ENCODE data around the gene CEP135.
"Not testable (repeated sequence)": the region's sequence is repeated elsewhere in the genome, so short reads cannot be mapped to it uniquely, and the experiment has no call there.

CEP135 gene

GRCh38 chr4:55947912-55948725, 626 bp upstream of the CEP135 start:
- DNase-seq, result peak; percentile 81

- DNase-seq, result no peak
Measured at GRCh38 chr4:55949482-55949802, 697 bp downstream of the CEP135 start.

GRCh38 chr4:55951191-55951922, 2.6 kb downstream of the CEP135 start:
- DNase-seq, result no peak

GRCh38 chr4:55955710-55956109, 7.0 kb downstream of the CEP135 start:
- no peak for DNase-seq

- no peak for DNase-seq
Measured at GRCh38 chr4:55959655-55960054, 10.9 kb downstream of the CEP135 start.

GRCh38 chr4:55964046-55964445, 15.3 kb downstream of the CEP135 start:
- no peak for DNase-seq

- DNase-seq, result no peak
Measured at GRCh38 chr4:55965585-55965984, 16.8 kb downstream of the CEP135 start.

DNA sequence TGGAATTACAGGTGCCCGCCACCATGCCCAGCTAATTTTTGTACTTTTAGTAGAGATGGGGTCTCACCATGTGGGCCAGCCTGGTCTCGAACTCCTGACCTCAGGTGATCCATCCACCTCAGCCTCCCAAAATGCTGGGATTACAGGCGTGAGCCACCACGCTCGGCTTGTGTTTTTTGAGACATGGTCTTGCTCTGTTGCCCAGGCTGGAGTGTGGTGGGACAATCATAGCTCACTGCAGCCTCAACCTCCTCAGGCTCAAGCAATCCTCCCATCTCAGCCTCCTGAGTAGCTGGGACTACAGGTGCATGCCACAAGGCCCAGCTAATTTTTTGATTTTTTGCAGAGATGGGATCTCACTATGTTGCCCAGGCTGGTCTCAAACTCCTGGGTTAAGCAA, 17.6 kb downstream of the CEP135 start:
- not testable (repeated sequence) for DNase-seq

DNA sequence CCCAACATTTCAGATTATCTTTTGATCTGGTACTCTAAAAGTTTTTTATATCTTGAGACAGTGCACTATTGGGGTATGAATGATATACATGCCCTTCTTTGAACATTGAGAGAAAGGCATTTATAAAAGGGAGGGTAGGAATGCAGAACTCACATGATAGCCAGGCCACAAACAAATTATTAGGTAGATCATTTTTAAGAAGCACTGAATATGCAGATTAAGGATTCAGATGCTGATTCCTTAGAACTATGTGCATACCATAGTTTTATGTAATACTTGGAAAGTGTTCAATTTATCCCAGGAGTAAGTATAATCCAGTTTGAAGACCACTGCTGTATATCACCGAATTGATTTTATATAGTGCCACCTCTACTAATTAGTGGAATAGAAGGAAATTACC, 18.6 kb downstream of the CEP135 start:
- no peak for DNase-seq

DNA sequence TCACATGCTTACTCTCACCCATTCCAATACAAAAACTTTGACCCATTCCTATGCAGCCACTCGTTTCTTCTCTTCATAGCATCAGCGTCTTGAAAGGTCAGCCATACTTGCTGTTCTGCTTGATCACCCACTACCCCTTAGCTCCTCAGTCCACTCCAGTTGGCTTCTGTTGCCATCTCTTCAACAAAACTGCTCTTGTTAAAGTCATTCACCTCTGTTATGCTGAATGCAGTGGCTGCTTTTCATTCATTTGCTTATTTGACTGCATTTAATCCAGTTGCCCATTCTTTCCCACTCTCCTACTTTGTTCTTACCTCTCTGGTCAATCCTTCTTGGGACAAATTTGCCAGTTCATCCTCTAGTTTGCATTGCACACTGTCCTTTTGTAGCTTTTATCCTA, 24.9 kb downstream of the CEP135 start:
- DNase-seq, result no peak

- DNase-seq, result no peak
Measured at GRCh38 chr4:55977811-55978210, 29.1 kb downstream of the CEP135 start.

DNA sequence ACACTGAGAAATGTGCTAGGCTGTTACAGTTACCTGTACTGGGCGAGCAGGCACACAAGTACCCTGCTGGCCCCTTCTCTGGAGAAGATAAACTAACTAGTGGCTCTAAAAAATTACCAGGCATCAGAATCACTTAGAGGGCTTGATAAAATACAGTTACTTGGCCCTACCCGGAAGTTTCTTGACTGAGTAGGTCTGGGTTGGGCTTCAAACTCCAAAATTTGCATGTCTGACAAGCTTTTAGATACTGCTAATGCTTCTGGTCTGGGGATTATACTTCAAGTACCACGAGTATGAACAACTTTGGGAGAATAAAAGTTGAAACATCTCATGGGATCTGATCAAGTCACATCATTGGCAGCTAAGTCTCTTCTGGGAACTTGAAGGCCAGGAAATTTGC, 30.8 kb downstream of the CEP135 start:
- no peak for DNase-seq

DNA sequence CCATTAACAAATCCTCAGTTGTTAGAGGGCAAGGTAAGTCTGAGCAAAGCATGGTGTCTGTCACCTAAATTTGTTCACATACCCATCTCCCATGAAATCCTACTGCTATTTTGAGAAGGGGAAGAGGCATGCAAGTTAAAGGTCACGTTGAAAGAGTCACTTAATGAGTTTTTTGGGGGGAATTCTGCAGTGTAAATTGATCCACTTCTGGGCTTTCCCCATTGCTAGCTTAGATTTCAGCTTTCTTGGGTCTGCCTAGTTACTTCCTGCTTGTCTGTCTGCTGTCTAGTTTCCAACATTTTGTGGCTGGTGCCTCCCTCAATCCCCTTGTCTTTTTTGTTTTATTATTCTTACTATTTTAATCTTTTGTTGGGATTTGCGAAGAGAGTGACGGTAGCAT, 32.0 kb downstream of the CEP135 start:
- no peak for DNase-seq

DNA sequence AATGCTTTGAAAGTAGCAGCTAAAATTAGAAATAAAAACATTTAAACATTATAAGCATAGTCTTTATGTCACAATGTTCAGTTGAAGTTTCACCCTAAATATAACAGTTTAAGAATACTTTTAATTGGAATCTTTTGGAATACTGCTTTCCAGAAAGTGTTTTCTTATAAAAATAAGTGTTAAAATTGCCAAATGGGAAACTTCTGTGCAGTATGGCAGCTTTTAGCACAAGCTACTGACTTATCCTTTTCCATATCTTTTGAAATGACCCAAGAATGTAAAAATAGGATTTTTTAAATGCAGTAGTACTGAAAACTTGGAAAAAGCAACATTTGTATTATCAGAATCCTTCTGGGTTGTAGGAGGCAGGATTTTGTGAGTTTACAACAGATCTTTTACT, 34.2 kb downstream of the CEP135 start:
- no peak for DNase-seq

- DNase-seq, result no peak
Measured at GRCh38 chr4:55989766-55990165, 41.0 kb downstream of the CEP135 start.

- DNase-seq, result no peak
Measured at GRCh38 chr4:55993994-55994663, 45.4 kb downstream of the CEP135 start.

- DNase-seq, result no peak
Measured at GRCh38 chr4:55996646-55997045, 47.9 kb downstream of the CEP135 start.

- DNase-seq, result no peak
Measured at GRCh38 chr4:56003606-56004005, 54.9 kb downstream of the CEP135 start.

- no peak for DNase-seq
Measured at GRCh38 chr4:56004235-56004634, 55.5 kb downstream of the CEP135 start.

GRCh38 chr4:56007154-56007553, 58.4 kb downstream of the CEP135 start:
- DNase-seq, result no peak

GRCh38 chr4:56008206-56008605, 59.5 kb downstream of the CEP135 start:
- no peak for DNase-seq

DNA sequence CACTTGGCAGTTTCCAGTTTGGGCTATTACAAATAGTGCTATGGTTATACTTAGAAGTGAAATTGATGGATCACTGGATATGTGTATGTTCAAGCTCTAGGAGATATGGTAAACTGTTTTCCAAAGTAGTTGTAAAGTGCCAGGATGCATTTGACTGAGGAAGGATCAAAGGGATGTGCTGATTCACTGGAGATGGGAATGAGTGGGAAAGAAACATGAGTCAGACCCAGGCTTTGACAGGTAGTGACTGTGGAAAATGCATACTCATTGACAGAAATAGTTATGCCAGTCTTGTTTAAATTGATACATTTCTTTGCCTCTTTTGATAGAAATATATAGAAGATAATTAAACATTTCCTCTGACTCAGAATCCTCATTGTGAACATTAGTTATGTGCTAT, 77.9 kb downstream of the CEP135 start:
- DNase-seq, result no peak

DNA sequence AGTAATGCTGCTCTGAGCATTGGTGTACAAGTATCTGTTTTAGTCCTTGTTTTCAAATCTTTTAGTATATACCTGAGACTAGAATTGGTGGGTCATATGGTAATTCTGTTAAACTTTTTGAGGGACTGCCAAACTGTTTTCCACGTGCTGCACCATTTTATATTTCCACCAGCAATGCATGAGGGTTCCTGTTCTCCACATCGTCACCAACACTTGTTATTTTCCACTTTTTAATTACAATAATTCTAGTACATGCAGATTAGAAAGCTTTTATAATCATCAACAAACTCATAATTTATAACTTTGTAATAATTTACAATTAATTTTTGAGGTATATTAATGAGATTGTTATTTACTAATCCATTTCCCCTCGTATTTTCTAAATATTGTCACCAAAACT, 79.4 kb downstream of the CEP135 start:
- no peak for DNase-seq
